Vagina (tissue), 2 donors: ENCODE results near the gene VIL1.

Source experiments
- CTCF ChIP-seq, 3 experiments: fragments of 450-650 bp in 2 of 3; fragments of 200-600 bp in 1 of 3; sonication (generic) in 1 of 3; IDR thresholded peaks; one replicate each; pipeline ENCODE4 v1.5.1; 2017 to 2019; ENCODE audit warnings: antibody characterized with exemption in 3 of 3, mild to moderate bottlenecking in 2 of 3, moderate library complexity in 2 of 3
- POLR2A ChIP-seq, 2 donors: fragments of 450-650 bp; IDR thresholded peaks; one replicate each; pipeline ENCODE4 v1.6.1; 2017; ENCODE audit warnings: antibody characterized with exemption in 2 of 2, mild to moderate bottlenecking in 2 of 2, moderate library complexity in 2 of 2

- no peak for TF ChIP-seq POLR2A (IDR thresholded peaks at IDR 0.05)
- no peak for TF ChIP-seq CTCF (IDR thresholded peaks at IDR 0.05)
Observed at GRCh38 chr2:218477247-218477646, 58.3 kb downstream of the VIL1 start.
